Measurements from ENCODE around the gene ELOVL4.

- TF ChIP-seq CTCF (IDR thresholded peaks at IDR 0.05) = no peak
- no peak for TF ChIP-seq POLR2A (IDR thresholded peaks at IDR 0.05)
- TF ChIP-seq EP300 (IDR thresholded peaks at IDR 0.05) = no peak
Observed at GRCh38 chr6:79981652-79982051, 34.3 kb upstream of the ELOVL4 start.
